Skeletal muscle satellite cell (primary cell): ENCODE data around the gene RC3H2.
"Not testable (repeated sequence)": the region's sequence is repeated elsewhere in the genome, so short reads cannot be mapped to it uniquely, and the experiment has no call there.

ENCODE experiments used
- H3K27me3 ChIP-seq: 2 replicates; pipeline ENCODE4 v1.7.0; 2013; ENCODE audit warnings: low read length; ENCODE audit not compliant: control insufficient read depth, insufficient read depth
- H3K36me3 ChIP-seq: 2 replicates; pipeline ENCODE4 v1.7.0; 2013; ENCODE audit warnings: mild to moderate bottlenecking, control low read depth, low read length; ENCODE audit not compliant: insufficient read depth
- H3K4me1 ChIP-seq: 2 replicates; pipeline ENCODE4 v1.7.0; 2013; ENCODE audit warnings: low read length; ENCODE audit not compliant: control insufficient read depth, insufficient read depth
- H3K4me2 ChIP-seq: 2 replicates; pipeline ENCODE4 v1.7.0; 2013; ENCODE audit warnings: mild to moderate bottlenecking, low read length
- H3K4me3 ChIP-seq: 2 replicates; pipeline ENCODE4 v1.7.0; 2013; ENCODE audit warnings: low read length
- H3K9ac ChIP-seq: 2 replicates; pipeline ENCODE4 v1.7.0; 2013; ENCODE audit warnings: mild to moderate bottlenecking, low read depth, low read length, moderate library complexity
- H3K9me3 ChIP-seq: replicated peaks from 2 replicates; pipeline ENCODE4 v1.7.0; 2013; ENCODE audit warnings: mild to moderate bottlenecking, control low read depth, low read length

Gene RC3H2

GRCh38 chr9:122865300-122865699, 39.9 kb downstream of the RC3H2 start:
- Histone ChIP-seq H3K9me3 (no peaks in the 10 kb centered on the region), H3K4me1 (peaks cover 6% of the 10 kb centered on the region), H3K27me3 (no peaks in the 10 kb centered on the region), H3K4me2 (no peak overlapping the region), H3K9ac (no peak overlapping the region), H3K4me3 (no peak overlapping the region), H3K36me3 (peaks cover 31% of the 10 kb centered on the region)

- Histone ChIP-seq H3K27me3 (no peaks in the 10 kb centered on the region), H3K4me3 (no peak overlapping the region), H3K4me1 (peaks cover 6% of the 10 kb centered on the region), H3K4me2 (no peak overlapping the region), H3K36me3 (peaks cover 36% of the 10 kb centered on the region), H3K9me3 (no peaks in the 10 kb centered on the region), H3K9ac (no peak overlapping the region)
Measured at GRCh38 chr9:122863407-122863806, 41.8 kb downstream of the RC3H2 start.

DNA sequence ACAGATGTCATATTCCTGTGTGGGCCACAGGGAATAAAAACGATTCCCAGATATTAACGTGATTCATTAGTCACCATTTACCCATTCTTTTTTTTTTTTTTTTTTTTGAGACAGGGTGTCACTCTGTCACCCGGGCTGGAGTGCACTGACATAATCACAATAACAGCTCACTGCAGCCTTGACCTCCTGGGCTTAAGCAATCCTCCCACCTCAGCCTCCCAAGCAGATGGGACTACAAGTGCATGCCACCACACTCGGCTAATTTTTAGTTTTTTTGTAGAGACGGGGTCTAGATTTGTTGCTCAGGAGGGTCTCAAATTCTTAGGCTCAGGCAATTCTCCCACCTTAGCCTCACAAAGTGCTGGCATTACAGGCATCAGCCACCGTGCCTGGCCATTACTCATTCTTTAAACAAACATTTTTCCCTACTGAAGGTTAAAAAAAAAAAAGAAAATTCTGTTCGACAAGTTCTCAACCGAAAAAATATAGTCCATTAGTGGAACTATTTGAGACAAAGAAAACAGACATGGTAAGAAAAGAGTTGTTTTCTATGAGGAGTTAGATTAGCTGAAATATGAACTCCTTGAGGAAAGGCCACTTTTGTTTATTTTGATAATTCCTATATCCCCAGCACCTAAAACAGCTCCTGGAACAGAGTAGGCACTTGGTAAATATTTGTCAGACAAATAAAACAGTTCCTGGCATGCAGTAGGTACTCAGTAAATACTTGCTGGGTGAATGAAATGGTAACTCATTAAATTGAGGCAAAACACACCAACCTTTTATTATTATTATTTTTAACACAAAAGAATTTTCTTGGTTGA, 44.6 kb downstream of the RC3H2 start:
- H3K36me3 ChIP-seq, result peaks cover 58% of the 10 kb centered on the region
- H3K4me2 ChIP-seq, result no peak overlapping the region

DNA sequence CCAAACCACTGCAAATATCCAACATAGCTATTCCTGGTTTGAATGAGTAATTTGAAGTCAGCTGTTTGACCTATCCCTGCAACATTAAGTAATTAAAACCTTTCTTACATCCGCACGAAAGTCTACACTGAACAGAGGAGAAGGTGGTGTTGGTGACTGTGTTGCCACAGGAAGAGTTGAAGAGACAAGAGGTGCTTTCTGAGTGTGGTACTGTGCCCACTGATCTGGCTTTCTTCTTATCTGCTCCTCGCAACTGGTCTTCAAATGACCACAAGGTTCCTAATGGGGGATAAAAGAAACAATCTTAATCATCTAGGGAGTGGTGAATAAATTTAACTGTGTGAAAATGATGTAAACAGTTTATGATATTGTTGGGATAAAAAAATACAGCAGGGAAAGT, 47.3 kb downstream of the RC3H2 start:
- Histone ChIP-seq H3K9ac (no peak overlapping the region), H3K4me3 (no peak overlapping the region), H3K4me2 (no peak overlapping the region), H3K27me3 (no peaks in the 10 kb centered on the region), H3K36me3 (peaks cover 63% of the 10 kb centered on the region), H3K4me1 (peaks cover 6% of the 10 kb centered on the region), H3K9me3 (no peaks in the 10 kb centered on the region)

More for the DNA sequence above, 44.6 kb downstream of the RC3H2 start:
- H3K4me1 ChIP-seq, result peaks cover 6% of the 10 kb centered on the region
- no peaks in the 10 kb centered on the region for H3K9me3 ChIP-seq
- H3K27me3 ChIP-seq, result no peaks in the 10 kb centered on the region
- no peak overlapping the region for H3K9ac ChIP-seq
- no peak overlapping the region for H3K4me3 ChIP-seq

- not testable (repeated sequence) for H3K9ac ChIP-seq, H3K4me2 ChIP-seq, H3K27me3 ChIP-seq, H3K4me3 ChIP-seq, H3K9me3 ChIP-seq, H3K4me1 ChIP-seq
- peaks cover 68% of the 10 kb centered on the region for H3K36me3 ChIP-seq
Measured at GRCh38 chr9:122852085-122852786, 52.9 kb downstream of the RC3H2 start.

DNA sequence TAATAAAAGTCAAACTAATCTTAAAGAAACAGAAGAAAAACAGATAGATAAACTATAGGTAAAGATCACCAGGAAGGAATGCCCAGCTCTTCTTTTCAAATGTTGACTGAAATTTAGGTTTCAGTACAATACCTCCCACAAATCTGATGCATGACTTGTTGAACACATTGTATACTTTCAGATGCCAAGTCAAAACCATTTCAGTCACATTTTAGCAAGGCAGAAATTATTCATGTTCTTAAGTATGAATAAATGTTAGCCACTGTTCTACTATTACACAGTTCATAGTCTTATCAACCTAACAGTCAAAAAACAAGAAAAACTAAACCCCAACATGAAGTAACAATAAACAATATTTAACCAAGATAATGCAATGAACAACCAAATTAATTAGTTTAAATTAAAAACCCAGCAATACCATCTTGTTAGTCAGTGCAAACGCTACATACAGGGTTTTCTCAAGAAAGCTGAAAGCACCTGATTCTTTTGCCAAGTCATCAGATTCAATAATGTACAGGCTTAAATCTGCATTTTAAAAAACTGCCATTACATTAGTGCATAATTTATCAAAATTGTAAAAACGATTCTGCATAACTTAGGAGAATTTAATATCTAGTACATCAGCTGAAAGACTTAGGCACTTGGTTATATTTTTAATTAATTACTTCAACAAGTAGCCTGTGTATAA, 56.8 kb downstream of the RC3H2 start:
- Histone ChIP-seq H3K4me1 (no peaks in the 10 kb centered on the region), H3K36me3 (peaks cover 57% of the 10 kb centered on the region), H3K27me3 (no peaks in the 10 kb centered on the region), H3K9ac (no peak overlapping the region), H3K4me2 (no peak overlapping the region), H3K9me3 (no peaks in the 10 kb centered on the region), H3K4me3 (no peak overlapping the region)

DNA sequence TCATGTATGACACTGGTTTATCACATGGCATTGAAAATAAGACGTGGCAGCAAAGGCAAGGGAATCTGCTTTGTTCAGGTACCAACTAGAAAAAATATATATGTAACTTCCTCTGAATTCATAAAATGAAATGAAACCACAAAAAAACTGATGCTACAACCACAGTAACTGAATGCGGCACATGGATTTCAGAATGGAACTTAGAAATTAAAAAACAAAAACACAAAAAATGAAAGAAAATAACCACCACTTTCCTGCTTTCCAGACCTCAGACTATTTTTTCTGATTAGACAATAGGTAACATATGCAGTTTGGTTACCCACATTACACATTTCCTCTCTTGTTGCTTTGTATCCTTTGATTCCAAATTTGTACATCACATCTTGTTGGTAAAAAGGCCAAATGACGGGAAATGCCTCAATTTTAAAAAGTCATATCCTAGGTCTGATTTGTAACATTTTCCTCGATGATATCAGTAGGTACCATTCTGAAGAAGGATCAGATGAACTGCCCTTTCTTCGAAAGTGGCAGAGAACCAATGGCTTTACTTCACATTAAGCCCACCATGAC, 58.7 kb downstream of the RC3H2 start:
- Histone ChIP-seq H3K4me1 (no peaks in the 10 kb centered on the region), H3K4me2 (no peak overlapping the region), H3K9me3 (no peaks in the 10 kb centered on the region), H3K27me3 (no peaks in the 10 kb centered on the region), H3K4me3 (no peak overlapping the region), H3K9ac (no peak overlapping the region), H3K36me3 (peaks cover 55% of the 10 kb centered on the region)

- peaks cover 46% of the 10 kb centered on the region for H3K36me3 ChIP-seq
- no peak overlapping the region for H3K9ac ChIP-seq
- H3K4me1 ChIP-seq, result no peaks in the 10 kb centered on the region
- no peaks in the 10 kb centered on the region for H3K27me3 ChIP-seq
- no peaks in the 10 kb centered on the region for H3K9me3 ChIP-seq
- no peak overlapping the region for H3K4me3 ChIP-seq
- H3K4me2 ChIP-seq, result no peak overlapping the region
Measured at GRCh38 chr9:122845116-122845515, 60.0 kb downstream of the RC3H2 start.

DNA sequence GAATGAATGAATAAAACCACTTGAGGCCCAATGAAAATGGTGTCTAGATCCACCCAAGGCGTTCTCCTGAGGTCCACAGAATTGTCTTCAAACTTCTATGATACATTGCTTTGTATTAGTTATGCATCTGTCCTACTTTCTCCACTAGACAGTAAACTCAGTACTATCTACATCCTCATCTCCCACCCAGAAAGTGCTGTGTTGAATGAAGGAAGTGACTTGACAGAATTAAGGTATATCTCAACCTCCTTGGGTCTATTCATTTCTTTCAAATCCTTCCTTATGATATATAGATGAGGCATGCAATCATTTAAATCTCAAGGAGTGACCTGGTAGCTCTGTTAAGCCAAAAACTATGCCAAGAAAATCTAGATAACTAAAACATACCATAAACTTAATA, 61.0 kb downstream of the RC3H2 start:
- Histone ChIP-seq H3K27me3 (peaks cover 3% of the 10 kb centered on the region), H3K4me3 (no peak overlapping the region), H3K4me1 (no peaks in the 10 kb centered on the region), H3K9ac (no peak overlapping the region), H3K9me3 (no peaks in the 10 kb centered on the region), H3K36me3 (peaks cover 41% of the 10 kb centered on the region), H3K4me2 (no peak overlapping the region)

DNA sequence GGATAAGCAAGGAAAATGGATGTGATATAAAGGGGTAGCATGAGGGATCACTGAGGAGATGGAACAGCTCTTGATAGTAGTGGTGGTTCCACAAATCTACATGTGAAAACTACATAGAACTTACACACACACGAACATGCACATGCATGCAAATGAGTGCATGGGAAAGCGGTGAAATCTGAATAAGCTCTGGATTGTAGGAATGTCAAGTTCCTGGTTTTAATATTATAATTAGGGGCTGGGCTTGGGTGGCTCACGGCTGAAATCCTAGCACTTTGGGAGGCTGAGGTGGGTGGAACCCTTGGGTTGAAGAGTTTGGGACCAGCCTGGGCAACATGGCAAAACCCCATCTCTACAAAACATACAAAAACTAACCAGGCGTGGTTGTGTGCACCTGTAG, 63.7 kb downstream of the RC3H2 start:
- H3K9me3 ChIP-seq, result no peaks in the 10 kb centered on the region
- H3K4me2 ChIP-seq, result no peak overlapping the region
- peaks cover 17% of the 10 kb centered on the region for H3K36me3 ChIP-seq
- peaks cover 8% of the 10 kb centered on the region for H3K27me3 ChIP-seq
- H3K4me1 ChIP-seq, result no peaks in the 10 kb centered on the region
- H3K4me3 ChIP-seq, result no peak overlapping the region
- no peak overlapping the region for H3K9ac ChIP-seq

GRCh38 chr9:122838441-122838840, 66.7 kb downstream of the RC3H2 start:
- H3K4me2 ChIP-seq, H3K4me3 ChIP-seq, H3K4me1 ChIP-seq: not testable (repeated sequence)

More at GRCh38 chr9:122838441-122838840, 66.7 kb downstream of the RC3H2 start:
- H3K9ac ChIP-seq, H3K36me3 ChIP-seq, H3K9me3 ChIP-seq, H3K27me3 ChIP-seq: not testable (repeated sequence)
